HL-60/S4 treated with retinoic acid at 250 ng/mL for 4 days and 3 days (cell line): ENCODE measurements around the gene POLN.

Source experiments
- in situ Hi-C: fragments of 300-500 bp; cut with MboI; formaldehyde crosslinking; loops from 2 replicates; pipeline ENCODE4 v1.7.0; 2022; ENCODE audit warnings: low sequenced_read_pairs

POLN gene

GRCh38 chr4:2252530-2253091, 10.7 kb upstream of the POLN start:
- in situ Hi-C loops: no loop called here

- in situ Hi-C loops: no loop called here
Measured at GRCh38 chr4:2251795-2252529, 10.0 kb upstream of the POLN start.

- in situ Hi-C loops: no loop called here
Measured at GRCh38 chr4:2251073-2251794, 9.3 kb upstream of the POLN start.

GRCh38 chr4:2250357-2251072, 8.6 kb upstream of the POLN start:
- in situ Hi-C loops: no loop called here

- in situ Hi-C loops: no loop called here
Measured at GRCh38 chr4:2249526-2250356, 7.8 kb upstream of the POLN start.

- in situ Hi-C loops: no loop called here
Measured at GRCh38 chr4:2248821-2249261, 6.9 kb upstream of the POLN start.

GRCh38 chr4:2248044-2248780, 6.3 kb upstream of the POLN start:
- in situ Hi-C loops: no loop called here

- in situ Hi-C loops: no loop called here
Measured at GRCh38 chr4:2247128-2248043, 5.5 kb upstream of the POLN start.

GRCh38 chr4:2246384-2247127, 4.6 kb upstream of the POLN start:
- in situ Hi-C loops: no loop called here

GRCh38 chr4:2245787-2246275, 3.9 kb upstream of the POLN start:
- in situ Hi-C loops: no loop called here

GRCh38 chr4:2245057-2245786, 3.3 kb upstream of the POLN start:
- in situ Hi-C loops: no loop called here

GRCh38 chr4:2243681-2244380, 1.9 kb upstream of the POLN start:
- in situ Hi-C loops: no loop called here

GRCh38 chr4:2241003-2241402, 918 bp downstream of the POLN start:
- in situ Hi-C loops: no loop called here

- in situ Hi-C loops: no loop called here
Measured at GRCh38 chr4:2236944-2237666, 4.8 kb downstream of the POLN start.

GRCh38 chr4:2231082-2231481, 10.8 kb downstream of the POLN start:
- in situ Hi-C loops: no loop called here

- in situ Hi-C loops: no loop called here
Measured at GRCh38 chr4:2226261-2226660, 15.7 kb downstream of the POLN start.
